ENCODE data around the gene TPP2. TPM values are rescaled to one million over a fixed set of nuclear protein-coding genes. Genes with fewer than 3 reads are reported as not detected.

TPP2 gene
- polyA plus RNA-seq, 1 donor (not counting 4 experiments of a cell fraction or from before 2014, with no cell fraction given) = 41.2 TPM

GRCh38 chr13:102643656-102644055 lies 46.9 kb downstream of the TPP2 start:
- FAIRE-seq = peak; percentile 46
- Histone ChIP-seq H3K4me3 (ENCODE audit: control insufficient read depth in 2 of 3, extremely low read depth in 1 of 3, insufficient read depth in 2 of 3, low read depth in 1 of 3, low read length in 3 of 3) (no peak overlapping the region), H3K9me3 (ENCODE audit: control insufficient read depth, low read depth, low read length) (no peaks in the 10 kb centered on the region), H3K79me2 (ENCODE audit: control insufficient read depth, insufficient read depth, low read length) (no peaks in the 10 kb centered on the region), H3K36me3 (ENCODE audit: control insufficient read depth in 2 of 2, extremely low read depth in 1 of 2, insufficient read depth in 2 of 2, low read length in 2 of 2) (peaks cover 13 to 24% of the 10 kb centered on the region in 2 experiments), H3K4me2 (ENCODE audit: control insufficient read depth, extremely low read depth, insufficient read depth, low read depth, low read length) (no peak overlapping the region), H3K27ac (ENCODE audit: control insufficient read depth, insufficient read depth, low read length) (no peak overlapping the region), H3K27me3 (ENCODE audit: control insufficient read depth, extremely low read depth, insufficient read depth, low read length) (no peaks in the 10 kb centered on the region), H4K20me1 (ENCODE audit: control insufficient read depth, extremely low read depth, insufficient read depth, low read length) (no peaks in the 10 kb centered on the region), H3K9me1 (ENCODE audit: control insufficient read depth, extremely low read depth, insufficient read depth, low read length) (no peaks in the 10 kb centered on the region), H2AFZ (ENCODE audit: control insufficient read depth, low read length) (no peak overlapping the region), H3K9ac (ENCODE audit: control insufficient read depth, extremely low read depth, insufficient read depth, low read length) (no peak overlapping the region), H3K4me1 (ENCODE audit: control insufficient read depth, extremely low read depth, insufficient read depth, low read length) (no peaks in the 10 kb centered on the region)
- no peak for TF ChIP-seq CTCF (optimal IDR thresholded peaks at IDR 0.05 in 1 of 3, IDR thresholded peaks at IDR 0.05 in 1 of 3, conservative IDR thresholded peaks at IDR 0.05 in 1 of 3; ENCODE audit: extremely low read depth in 1 of 3, insufficient read depth in 2 of 3, low read length in 3 of 3)
- TF ChIP-seq EZH2 (IDR thresholded peaks at IDR 0.05; ENCODE audit: low read length) = no peak
- dilution Hi-C loops (cut with MboI; ENCODE audit: extremely low pct_ligation_motif_present, low sequenced_read_pairs) = no loop called here
- no peak for DNase-seq (ENCODE audit: low read depth, low spot score)

- no peak for FAIRE-seq
- Histone ChIP-seq H3K4me3 (ENCODE audit: control insufficient read depth in 2 of 3, extremely low read depth in 1 of 3, insufficient read depth in 2 of 3, low read depth in 1 of 3, low read length in 3 of 3) (no peak overlapping the region), H3K9ac (ENCODE audit: control insufficient read depth, extremely low read depth, insufficient read depth, low read length) (no peak overlapping the region), H2AFZ (ENCODE audit: control insufficient read depth, low read length) (no peak overlapping the region), H3K36me3 (ENCODE audit: control insufficient read depth in 2 of 2, extremely low read depth in 1 of 2, insufficient read depth in 2 of 2, low read length in 2 of 2) (peaks cover 10 to 15% of the 10 kb centered on the region in 2 experiments), H4K20me1 (ENCODE audit: control insufficient read depth, extremely low read depth, insufficient read depth, low read length) (no peaks in the 10 kb centered on the region), H3K9me1 (ENCODE audit: control insufficient read depth, extremely low read depth, insufficient read depth, low read length) (no peaks in the 10 kb centered on the region), H3K9me3 (ENCODE audit: control insufficient read depth, low read depth, low read length) (no peaks in the 10 kb centered on the region), H3K27ac (ENCODE audit: control insufficient read depth, insufficient read depth, low read length) (no peak overlapping the region), H3K79me2 (ENCODE audit: control insufficient read depth, insufficient read depth, low read length) (no peaks in the 10 kb centered on the region), H3K4me1 (ENCODE audit: control insufficient read depth, extremely low read depth, insufficient read depth, low read length) (no peaks in the 10 kb centered on the region), H3K27me3 (ENCODE audit: control insufficient read depth, extremely low read depth, insufficient read depth, low read length) (no peaks in the 10 kb centered on the region), H3K4me2 (ENCODE audit: control insufficient read depth, extremely low read depth, insufficient read depth, low read depth, low read length) (no peak overlapping the region)
- no peak for DNase-seq (ENCODE audit: low read depth, low spot score)
- dilution Hi-C loops (cut with MboI; ENCODE audit: extremely low pct_ligation_motif_present, low sequenced_read_pairs) = no loop called here
- no peak for TF ChIP-seq CTCF (optimal IDR thresholded peaks at IDR 0.05 in 1 of 3, IDR thresholded peaks at IDR 0.05 in 1 of 3, conservative IDR thresholded peaks at IDR 0.05 in 1 of 3; ENCODE audit: extremely low read depth in 1 of 3, insufficient read depth in 2 of 3, low read length in 3 of 3)
- TF ChIP-seq EZH2 (IDR thresholded peaks at IDR 0.05; ENCODE audit: low read length) = no peak
These were observed 48.9 kb downstream of the TPP2 start for GRCh38 chr13:102645701-102646100.
